HG03159 (cell line): ENCODE data around the gene PKP3.
"Not testable (repeated sequence)": the region's sequence is repeated elsewhere in the genome, so short reads cannot be mapped to it uniquely, and the experiment has no call there.

Experiments
- ATAC-seq: cut with Tn5 transposase; IDR thresholded peaks from one replicate; pipeline ENCODE4 v1.9.1; 2021; ENCODE audit warnings: mild to moderate bottlenecking, moderate library complexity; ENCODE audit not compliant: unreplicated experiment

The PKP3 gene

DNA sequence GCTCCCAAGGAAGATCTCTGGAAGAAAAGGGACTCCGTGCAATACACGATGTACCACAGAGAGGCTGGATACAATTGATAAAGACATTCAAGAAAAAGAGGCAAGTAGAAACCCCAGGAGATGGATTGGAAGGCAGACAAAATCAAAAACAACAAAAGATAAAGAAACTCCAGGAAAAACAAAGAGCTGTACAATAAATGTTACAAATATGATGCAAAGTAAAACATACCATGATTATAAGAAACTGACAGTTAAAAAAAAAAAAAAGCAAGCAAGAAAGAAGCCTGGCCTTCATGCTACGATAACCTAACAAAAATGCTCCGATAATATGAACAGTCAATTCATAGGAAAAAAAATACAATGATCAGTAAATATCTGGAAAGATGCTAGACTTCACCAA is 31.3 kb downstream of the PKP3 start:
- ATAC-seq, result no peak

- no peak for ATAC-seq
Observed at GRCh38 chr11:426851-427250, 32.8 kb downstream of the PKP3 start.

DNA sequence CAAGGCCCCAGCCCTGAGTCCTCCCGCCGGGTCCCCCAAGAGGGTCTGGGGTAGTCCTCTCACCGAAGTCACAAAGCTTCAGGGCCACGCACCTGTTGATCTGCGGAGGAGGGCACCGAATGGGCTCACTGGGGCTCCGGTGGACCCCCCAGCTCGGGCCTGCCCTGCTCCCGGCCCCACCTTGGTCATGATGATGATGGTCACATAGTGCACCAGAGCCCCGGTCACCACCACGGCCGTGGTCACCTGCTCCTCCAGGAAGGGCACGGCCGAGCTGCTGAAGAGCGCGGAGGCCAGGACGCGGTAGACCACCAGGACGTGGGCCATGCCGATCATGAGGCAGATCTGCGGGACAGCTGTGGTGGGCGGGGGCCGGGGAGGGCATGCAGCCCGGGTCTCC is 34.3 kb downstream of the PKP3 start:
- ATAC-seq, result no peak

- no peak for ATAC-seq
Observed at GRCh38 chr11:429391-429790, 35.4 kb downstream of the PKP3 start.

DNA sequence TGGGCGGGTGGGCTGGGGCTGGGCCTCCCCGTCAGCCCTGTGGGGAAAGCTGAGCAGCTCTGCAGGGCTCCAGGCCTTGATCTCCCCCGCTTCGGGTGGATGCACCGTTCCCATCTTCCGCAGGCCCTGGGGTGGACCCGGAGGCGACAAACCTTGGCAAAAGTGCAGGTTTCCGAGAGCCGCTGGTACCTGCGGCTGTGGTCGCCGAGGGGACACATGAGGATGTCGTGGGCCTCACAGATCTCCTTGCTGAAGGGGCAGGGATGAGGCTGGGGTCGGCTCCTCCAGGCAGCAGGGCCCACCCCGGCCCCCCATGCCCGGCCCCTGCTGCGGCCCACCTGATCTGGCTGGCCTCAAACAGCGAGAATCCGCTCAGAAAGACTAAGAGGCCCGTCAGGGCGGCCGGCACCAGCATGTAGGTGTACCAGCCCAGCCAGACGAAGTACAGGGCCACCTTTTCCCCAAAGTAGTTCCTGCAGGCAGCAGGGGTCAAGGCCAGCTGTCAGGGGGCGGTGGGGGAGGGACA is 36.0 kb downstream of the PKP3 start:
- ATAC-seq, result no peak

DNA sequence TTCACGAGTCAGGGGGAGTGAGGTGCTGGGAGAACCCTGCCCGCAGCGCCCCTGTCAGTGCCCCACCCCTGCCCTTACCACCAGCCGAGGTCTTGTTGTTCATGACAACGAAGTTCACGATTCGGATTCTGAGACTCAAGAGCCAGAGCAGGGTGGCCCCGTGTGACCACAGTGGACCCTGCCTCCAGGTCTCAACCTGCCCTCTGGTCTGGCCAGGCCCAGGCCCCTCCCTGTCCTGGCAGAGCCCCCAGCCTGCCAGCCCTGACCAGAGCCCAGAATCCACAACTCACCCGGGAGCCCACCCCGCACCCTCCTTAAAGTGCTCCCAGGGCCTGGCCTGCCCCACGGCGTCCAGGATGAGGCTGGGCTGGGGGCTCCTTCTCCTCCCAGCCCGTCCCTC is 37.9 kb downstream of the PKP3 start:
- no peak for ATAC-seq

DNA sequence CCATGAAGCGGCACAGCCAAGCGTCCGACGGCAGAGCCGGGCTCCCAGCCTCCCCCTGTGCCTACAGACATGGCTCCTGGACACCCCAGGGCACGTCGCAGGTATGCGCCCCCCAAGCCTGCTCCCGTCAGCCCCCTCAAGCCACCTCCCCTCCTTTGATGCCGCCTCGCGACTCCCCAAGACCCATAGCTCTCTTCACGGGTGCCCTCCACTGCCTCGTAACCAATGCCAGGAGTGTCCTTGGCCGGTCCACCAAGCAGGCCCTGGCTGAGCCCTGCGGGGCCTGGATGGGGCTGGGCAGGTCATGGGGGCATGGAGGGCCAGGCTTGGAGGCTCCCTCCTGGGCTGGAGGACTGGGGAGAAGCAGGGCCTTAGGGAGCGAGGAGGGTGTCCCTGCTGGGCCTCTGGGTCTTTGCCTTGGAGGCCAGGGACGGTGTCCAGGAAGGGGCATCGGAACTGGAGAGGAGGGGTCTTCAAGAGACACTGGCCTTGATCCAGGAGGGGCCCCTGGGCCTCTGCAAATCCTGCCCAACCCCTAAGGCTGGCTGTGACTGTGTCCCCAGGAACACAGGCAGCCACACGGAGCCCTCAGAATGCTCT is 38.6 kb downstream of the PKP3 start:
- ATAC-seq, result no peak

- ATAC-seq, result no peak
Observed at GRCh38 chr11:433111-433510, 39.1 kb downstream of the PKP3 start.

DNA sequence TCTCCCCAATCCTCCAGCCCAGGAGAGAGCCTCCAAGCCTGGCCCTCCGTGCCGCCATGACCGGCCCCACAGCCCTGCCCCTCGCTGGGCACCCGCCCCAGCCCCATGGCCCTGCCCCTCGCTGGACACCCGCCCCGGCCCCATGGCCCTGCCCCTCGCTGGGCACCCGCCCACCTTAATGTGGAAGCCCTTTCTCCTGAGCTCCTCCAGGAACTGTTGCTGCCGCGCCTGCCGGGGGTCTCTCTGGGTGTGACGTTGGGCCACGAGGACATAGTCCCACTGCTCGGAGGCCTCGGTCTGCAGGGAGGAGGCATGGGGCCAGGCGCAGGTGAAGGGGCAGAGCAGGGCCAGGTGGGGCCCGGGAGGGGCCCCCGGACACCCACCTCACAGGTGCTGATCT is 39.6 kb downstream of the PKP3 start:
- ATAC-seq, result no peak

- no peak for ATAC-seq
Observed at GRCh38 chr11:434496-434895, 40.5 kb downstream of the PKP3 start.

DNA sequence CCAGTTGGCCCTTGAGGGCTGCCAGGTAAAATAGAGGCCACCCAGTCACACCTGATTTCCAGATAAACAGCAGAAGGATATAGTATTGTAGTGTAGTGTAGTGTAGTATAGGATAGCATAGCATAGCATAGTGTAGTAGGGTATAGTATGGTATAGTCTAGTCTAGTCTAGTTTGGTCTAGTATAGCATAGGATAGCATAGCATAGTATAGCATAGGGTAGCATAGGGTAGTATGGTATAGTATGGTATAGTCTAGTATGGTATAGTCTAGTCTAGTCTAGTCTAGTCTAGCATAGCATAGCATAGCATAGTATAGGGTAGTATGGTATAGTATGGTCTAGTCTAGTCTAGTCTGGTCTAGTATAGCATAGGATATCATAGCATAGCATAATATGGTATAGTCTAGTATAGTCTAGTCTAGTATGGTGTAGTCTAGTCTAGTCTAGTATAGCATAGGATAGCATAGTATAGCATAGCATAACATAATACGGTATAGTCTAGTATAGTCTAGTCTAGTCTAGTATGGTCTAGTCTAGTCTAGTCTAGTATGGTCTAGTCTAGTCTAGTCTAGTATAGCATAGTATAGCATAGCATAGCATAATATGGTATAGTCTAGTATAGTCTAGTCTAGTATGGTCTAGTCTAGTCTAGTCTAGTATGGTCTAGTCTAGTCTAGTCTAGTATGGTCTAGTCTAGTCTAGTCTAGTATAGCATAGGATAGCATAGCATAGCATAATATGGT is 41.2 kb downstream of the PKP3 start:
- ATAC-seq, result not testable (repeated sequence)

- ATAC-seq, result no peak
Observed at GRCh38 chr11:437228-437870, 43.3 kb downstream of the PKP3 start.

GRCh38 chr11:438101-438844 is 44.3 kb downstream of the PKP3 start:
- no peak for ATAC-seq

- no peak for ATAC-seq
Observed at GRCh38 chr11:439315-440064, 45.5 kb downstream of the PKP3 start.

GRCh38 chr11:440065-441042 is 46.3 kb downstream of the PKP3 start:
- no peak for ATAC-seq

GRCh38 chr11:441043-441417 is 47.0 kb downstream of the PKP3 start:
- no peak for ATAC-seq

GRCh38 chr11:441418-442274 is 47.6 kb downstream of the PKP3 start, which contains the start of gene ANO9:
ANO9 (minus strand) TSS chr11:442011; CDS start chr11:441926, 85 bp downstream.
- ATAC-seq, result no peak

DNA sequence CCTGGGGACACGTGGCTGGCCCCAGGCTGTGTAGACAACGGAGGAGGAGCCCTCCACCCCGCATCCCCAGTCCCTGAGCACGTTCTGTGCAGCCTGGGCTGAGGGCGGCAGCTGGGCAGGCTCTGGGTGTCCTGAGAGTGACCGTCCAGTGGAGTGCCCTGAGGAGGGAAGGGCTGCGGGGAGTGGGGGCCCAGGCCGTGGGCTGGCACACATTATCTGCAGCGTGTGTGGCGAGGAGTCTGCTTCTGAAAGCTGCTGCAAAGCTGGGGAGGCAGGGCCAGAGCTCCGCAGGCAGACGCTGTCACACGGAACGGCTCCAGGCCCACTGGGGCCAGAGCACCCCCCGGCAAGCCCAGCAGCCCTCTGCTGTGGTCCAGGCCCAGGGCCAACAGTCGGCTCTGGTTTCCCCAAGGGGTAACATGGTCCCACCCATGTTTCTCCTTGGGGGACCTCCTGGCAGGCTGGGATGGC is 48.6 kb downstream of the PKP3 start:
- ATAC-seq, result no peak
